ENCODE data around the gene CFAP299. TPM values are rescaled to one million over a fixed set of nuclear protein-coding genes. Genes with fewer than 3 reads are reported as not detected.

The CFAP299 gene
- total and polyA plus RNA-seq, 2 of the 8 experiments (the other 6 are each of a cell fraction or from before 2014, with no cell fraction given), result not detected

DNA sequence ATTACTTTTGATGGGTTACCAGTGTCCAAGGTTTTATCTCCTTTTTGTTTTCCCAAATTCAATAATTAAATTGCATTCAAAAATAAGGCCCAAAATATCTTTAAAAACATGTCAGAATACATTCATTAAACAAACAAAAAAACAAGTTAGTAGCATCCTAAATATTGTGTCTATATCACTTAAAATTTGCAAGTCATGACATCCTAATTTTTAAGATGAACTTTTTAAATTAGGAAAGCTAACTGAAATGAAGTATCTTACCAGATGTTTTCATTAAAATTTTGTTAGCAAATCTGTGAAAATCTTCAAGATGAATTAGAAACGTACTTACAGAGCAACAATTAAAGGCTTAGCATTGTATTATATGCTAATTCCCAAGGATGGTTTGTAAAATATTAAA lies 962 bp upstream of the CFAP299 start:
- Histone ChIP-seq H3K36me3 (ENCODE audit: control insufficient read depth in 2 of 4, insufficient read depth in 4 of 4, low read length in 3 of 4) (no peaks in the 10 kb centered on the region), H3K23me2 (ENCODE audit: low read depth, low read length) (peaks cover 2% of the 10 kb centered on the region; the same call in 1 of the 2 replicates), H3K4me2 (ENCODE audit: insufficient read depth in 1 of 2, low read depth in 2 of 2, low read length in 2 of 2) (no peak overlapping the region; a peak in 1 of 4 replicates), H2AFZ (ENCODE audit: low read length) (no peak overlapping the region), H2BK5ac (ENCODE audit: low read depth, low read length) (no peak overlapping the region), H3K4ac (replicated peaks; ENCODE audit: insufficient read length, low read depth, low read length) (no peak overlapping the region), H3K27me3 (replicated peaks in 1 of 4; ENCODE audit: control insufficient read depth in 3 of 4, extremely low read depth in 1 of 4, insufficient read depth in 3 of 4, low read length in 3 of 4) (peaks cover 0 to 11% (median 9%) of the 10 kb centered on the region in 4 experiments; a peak in 6 of 7 replicates), H3K4me1 (replicated peaks in 1 of 4; ENCODE audit: control insufficient read depth in 3 of 4, insufficient read depth in 4 of 4, low read length in 3 of 4) (no peaks in the 10 kb centered on the region; a peak in 1 of 7 replicates), H2AK5ac (ENCODE audit: low read depth, low read length) (no peak overlapping the region), H3K4me3 (ENCODE audit: extremely low read depth in 1 of 4, insufficient read depth in 2 of 4, low read depth in 3 of 4, low read length in 4 of 4) (no peak overlapping the region), H3K18ac (ENCODE audit: extremely low read depth, low read length) (no peak overlapping the region), H3K14ac (ENCODE audit: insufficient read length) (no peak overlapping the region), H3K56ac (replicated peaks; ENCODE audit: insufficient read length, low read depth, low read length) (no peak overlapping the region), H4K91ac (replicated peaks; ENCODE audit: insufficient read length, low read length) (no peak overlapping the region), H3K79me1 (ENCODE audit: low read depth, low read length) (no peaks in the 10 kb centered on the region), H4K8ac (ENCODE audit: extremely low read depth, insufficient read depth, low read length) (no peak overlapping the region), H4K5ac (ENCODE audit: insufficient read length, low read depth, low read length) (no peak overlapping the region), H4K20me1 (replicated peaks in 1 of 2; ENCODE audit: control insufficient read depth in 1 of 2, insufficient read depth in 2 of 2, low read length in 2 of 2) (no peaks in the 10 kb centered on the region), H3K27ac (ENCODE audit: low read depth, low read length) (no peak overlapping the region), H2BK15ac (ENCODE audit: low read length) (no peak overlapping the region), H2BK20ac (ENCODE audit: low read length) (no peak overlapping the region), H2BK12ac (ENCODE audit: low read depth, low read length) (no peak overlapping the region), H2BK120ac (replicated peaks; ENCODE audit: low read depth, low read length) (no peak overlapping the region), H3K79me2 (ENCODE audit: control insufficient read depth in 1 of 2, insufficient read depth in 2 of 2, low read length in 2 of 2) (no peaks in the 10 kb centered on the region), H3K9ac (replicated peaks in 1 of 4; ENCODE audit: extremely low read depth in 1 of 4, low read depth in 3 of 4, low read length in 3 of 4) (no peak overlapping the region), H3K23ac (ENCODE audit: insufficient read length) (no peak overlapping the region), H3K9me3 (ENCODE audit: insufficient read depth in 2 of 2, low read depth in 1 of 2, low read length in 1 of 2) (no peaks in the 10 kb centered on the region)
- POLR2A ChIA-PET (ENCODE audit: partially characterized antibody), result no interaction called here
- DNase-seq (ENCODE audit: low read depth in 1 of 2, low spot score in 2 of 2) (no peak), FAIRE-seq (no peak)
- TF ChIP-seq BRCA1 (IDR thresholded peaks at IDR 0.05; ENCODE audit: low read depth, low read length) (no peak), RNF2 (IDR thresholded peaks at IDR 0.05; ENCODE audit: borderline replicate concordance, low read depth, low read length, missing control alignments, poor library complexity, severe bottlenecking) (no peak), SIN3A (conservative IDR thresholded peaks at IDR 0.05 in 1 of 2, IDR thresholded peaks at IDR 0.05 in 1 of 2; ENCODE audit: low read depth in 1 of 2, low read length in 2 of 2) (no peak), NRF1 (IDR thresholded peaks at IDR 0.05; ENCODE audit: low read depth, low read length) (no peak), CHD1 (IDR thresholded peaks at IDR 0.05; ENCODE audit: low read depth, low read length) (no peak), CBX8 (IDR thresholded peaks at IDR 0.05; ENCODE audit: borderline replicate concordance, low read depth, low read length) (no peak), YY1 (IDR thresholded peaks at IDR 0.05; ENCODE audit: low read depth, low read length) (no peak), CTBP2 (IDR thresholded peaks at IDR 0.05; ENCODE audit: borderline replicate concordance, insufficient read depth, insufficient read length, low read length) (no peak), SP2 (IDR thresholded peaks at IDR 0.05; ENCODE audit: low read length) (no peak)
- CTCF ChIA-PET (ENCODE audit: partially characterized antibody), result interaction anchor here (1.0 to 5.3 kb wide), 7 partner anchors 11 to 1383 kb away, joined by 3 to 37 read pairs (median 3); partner anchors contain the start of gene FGF5
- 94% methylated on average over 1 of the region's 1 CpG; no CpG with 5 or more reads in 1 of the 2 experiments for WGBS, 2 experiments (ENCODE audit: extremely low coverage in 1 of 2, insufficient coverage in 1 of 2, insufficient read length in 1 of 2, insufficient replicate concordance in 2 of 2, low coverage in 1 of 2, low lambda C conversion rate in 2 of 2, missing lambda C conversion rate in 1 of 2)
